GM12878 (cell line): Measurements from ENCODE around the gene CELSR1.

Experiments
- BACH1 ChIP-seq: fragments of 450-650 bp; IDR thresholded peaks from 2 replicates; pipeline ENCODE4 v1.6.1; 2017; ENCODE audit warnings: mild to moderate bottlenecking, borderline replicate concordance
- CHD4 ChIP-seq: fragments of 200-600 bp; sonication (generic); IDR thresholded peaks from 2 replicates; pipeline ENCODE4 v1.6.1; 2016; ENCODE audit warnings: mild to moderate bottlenecking
- CTCF ChIP-seq, 3 experiments: IDR thresholded peaks in 2 of 3; conservative IDR thresholded peaks in 1 of 3; 2 replicates each; pipeline ENCODE4 v1.5.1; 2011; ENCODE audit warnings: low read depth in 3 of 3, low read length in 3 of 3, mild to moderate bottlenecking in 3 of 3, control low read depth in 2 of 3, moderate library complexity in 2 of 3, inconsistent platforms in 1 of 3, mixed read lengths in 1 of 3; ENCODE audit not compliant: control insufficient read depth in 2 of 3, insufficient read depth in 1 of 3; ENCODE audit errors: extremely low read depth in 1 of 3
- EZH2 ChIP-seq: IDR thresholded peaks from 2 replicates; pipeline ENCODE4 v1.6.1; 2012; ENCODE audit warnings: low read depth, mild to moderate bottlenecking, control low read depth, inconsistent platforms, low read length, borderline replicate concordance; ENCODE audit not compliant: control insufficient read depth
- MAX ChIP-seq: IDR thresholded peaks from 2 replicates; pipeline ENCODE4 v1.6.1; 2012; ENCODE audit warnings: low read depth, low read length, improper control_type of control experiment
- PAX8 ChIP-seq: fragments of 450-650 bp; IDR thresholded peaks from 2 replicates; pipeline ENCODE4 v1.6.1; 2017; ENCODE audit warnings: mild to moderate bottlenecking, moderate library complexity
- POLR2A ChIP-seq: IDR thresholded peaks from 2 replicates; pipeline ENCODE4 v1.6.1; 2011; ENCODE audit warnings: low read depth, mild to moderate bottlenecking, low read length
- SMAD1 ChIP-seq: fragments of 450-650 bp; IDR thresholded peaks from 2 replicates; pipeline ENCODE4 v1.6.1; 2018; ENCODE audit warnings: mild to moderate bottlenecking, low read depth; ENCODE audit not compliant: partially characterized antibody
- SP1 ChIP-seq: IDR thresholded peaks from one replicate; pipeline ENCODE4 v1.6.1; 2011; ENCODE audit warnings: low read depth, low read length
- TAF1 ChIP-seq: IDR thresholded peaks from 2 replicates; pipeline ENCODE4 v1.6.1; 2011; ENCODE audit warnings: mild to moderate bottlenecking, low read depth, low read length, borderline replicate concordance

- no peak for TF ChIP-seq SP1
- no peak for TF ChIP-seq CTCF (IDR thresholded peaks at IDR 0.05 in 2 of 3, conservative IDR thresholded peaks at IDR 0.05 in 1 of 3; ENCODE audit: control insufficient read depth in 2 of 3, extremely low read depth in 1 of 3, insufficient read depth in 1 of 3, low read depth in 3 of 3, low read length in 3 of 3)
- no peak for TF ChIP-seq EZH2
- TF ChIP-seq POLR2A: no peak
- TF ChIP-seq CHD4: no peak
- no peak for TF ChIP-seq SMAD1
- TF ChIP-seq MAX: no peak
- no peak for TF ChIP-seq TAF1
- no peak for TF ChIP-seq PAX8
- TF ChIP-seq BACH1: no peak
These were observed 216.6 kb downstream of the CELSR1 start for GRCh38 chr22:46320716-46321386.
